GM18873 (cell line): ENCODE measurements around the gene UFSP1.

Experiments used
- ATAC-seq: cut with Tn5 transposase; IDR thresholded peaks from one replicate; pipeline ENCODE4 v1.9.1; 2021; ENCODE audit warnings: mild to moderate bottlenecking, moderate library complexity, moderate number of reproducible peaks; ENCODE audit not compliant: unreplicated experiment, low FRiP score

The UFSP1 gene

GRCh38 chr7:100896732-100897608 is 7.5 kb upstream of the UFSP1 start:
- ATAC-seq: no peak

GRCh38 chr7:100895956-100896731 is 6.6 kb upstream of the UFSP1 start:
- no peak for ATAC-seq

GRCh38 chr7:100895701-100895955 is 6.1 kb upstream of the UFSP1 start, which contains the start of gene ACHE:
Gene ACHE (minus strand): TSS chr7:100895888. CDS start chr7:100894232, 1,656 bp downstream.
- ATAC-seq: no peak

- ATAC-seq: no peak
These were observed 5.6 kb upstream of the UFSP1 start for GRCh38 chr7:100894860-100895700.

- no peak for ATAC-seq
These were observed 4.6 kb upstream of the UFSP1 start for GRCh38 chr7:100893910-100894721.

- no peak for ATAC-seq
These were observed 3.9 kb upstream of the UFSP1 start for GRCh38 chr7:100893318-100893895.

DNA sequence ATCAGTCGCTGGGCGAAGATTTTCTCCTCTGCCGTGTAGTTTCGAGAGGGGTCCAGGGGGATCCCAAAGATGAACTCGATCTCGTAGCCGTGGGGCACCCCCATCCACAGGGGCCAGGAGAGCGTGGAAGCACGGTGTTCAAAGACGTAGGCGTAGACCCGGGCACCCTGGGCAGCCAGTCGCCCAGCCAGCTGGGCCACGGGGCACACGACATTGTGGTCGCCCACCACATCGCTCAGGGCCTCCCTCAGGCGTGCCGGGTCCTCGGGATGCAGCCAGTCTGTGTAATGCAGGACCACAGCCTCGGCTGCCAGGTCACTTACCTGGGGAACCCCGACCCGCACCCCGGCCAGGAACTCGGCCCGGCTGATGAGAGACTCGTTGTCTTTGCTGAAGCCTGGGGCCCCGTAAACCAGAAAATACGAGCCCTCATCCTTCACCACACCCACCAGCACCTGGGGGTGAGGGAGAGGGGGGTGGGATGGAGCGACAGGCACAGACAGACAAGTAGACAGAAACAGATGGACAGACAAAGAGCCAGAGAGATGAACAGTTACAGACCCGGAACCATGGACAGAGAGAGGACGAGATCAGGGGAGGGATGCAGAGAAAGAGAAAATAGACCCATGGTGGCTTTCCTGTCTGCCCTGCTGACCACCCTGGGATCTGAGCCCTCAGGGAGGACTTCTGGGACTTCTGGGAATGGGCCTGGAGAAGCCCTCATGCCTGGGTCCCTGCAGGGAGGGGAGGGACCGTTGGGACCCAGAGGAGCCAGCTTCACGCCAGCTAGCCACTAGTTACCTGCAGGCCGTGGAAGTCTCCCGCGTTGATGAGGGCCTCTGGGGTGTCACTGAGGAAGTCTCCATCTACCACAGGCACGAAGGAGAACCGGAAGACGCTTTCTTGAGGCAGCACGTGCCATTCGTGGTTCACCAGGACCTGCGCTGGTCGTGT is 3.1 kb upstream of the UFSP1 start:
- no peak for ATAC-seq

DNA sequence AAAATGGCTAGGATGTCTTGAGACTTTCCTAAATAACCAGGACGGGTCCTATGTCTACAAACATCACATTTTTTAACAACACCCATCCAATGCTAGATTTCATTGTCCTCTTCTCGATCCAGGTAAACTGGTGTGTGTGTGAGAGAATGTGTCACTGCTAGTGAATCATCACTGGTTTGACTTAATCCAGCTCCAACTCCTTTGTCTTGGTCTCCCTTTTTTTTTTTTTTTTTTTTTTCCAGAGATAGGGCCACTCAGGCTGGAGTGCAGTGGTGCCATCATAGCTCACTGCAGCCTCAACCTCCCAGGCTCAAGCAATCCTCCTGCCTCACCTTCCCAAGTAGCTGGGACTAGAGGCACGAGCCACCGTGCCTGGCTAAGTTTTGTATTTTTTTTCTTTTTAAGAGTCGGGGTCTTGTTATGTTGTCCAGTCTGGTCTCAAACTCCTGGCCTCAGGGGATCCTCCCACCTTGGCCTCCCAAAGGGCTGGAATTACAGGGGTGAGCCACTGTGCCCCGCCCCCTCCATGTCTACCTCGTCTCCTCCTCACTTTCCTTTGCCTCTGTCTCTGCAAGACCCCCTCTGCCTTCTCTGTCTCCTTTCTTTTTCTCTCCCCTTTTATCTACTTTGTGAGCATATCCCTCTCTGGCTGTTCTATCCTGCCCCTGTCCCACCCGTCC is 2.2 kb upstream of the UFSP1 start:
- ATAC-seq: no peak

- no peak for ATAC-seq
These were observed 1.4 kb upstream of the UFSP1 start for GRCh38 chr7:100890653-100891567.

DNA sequence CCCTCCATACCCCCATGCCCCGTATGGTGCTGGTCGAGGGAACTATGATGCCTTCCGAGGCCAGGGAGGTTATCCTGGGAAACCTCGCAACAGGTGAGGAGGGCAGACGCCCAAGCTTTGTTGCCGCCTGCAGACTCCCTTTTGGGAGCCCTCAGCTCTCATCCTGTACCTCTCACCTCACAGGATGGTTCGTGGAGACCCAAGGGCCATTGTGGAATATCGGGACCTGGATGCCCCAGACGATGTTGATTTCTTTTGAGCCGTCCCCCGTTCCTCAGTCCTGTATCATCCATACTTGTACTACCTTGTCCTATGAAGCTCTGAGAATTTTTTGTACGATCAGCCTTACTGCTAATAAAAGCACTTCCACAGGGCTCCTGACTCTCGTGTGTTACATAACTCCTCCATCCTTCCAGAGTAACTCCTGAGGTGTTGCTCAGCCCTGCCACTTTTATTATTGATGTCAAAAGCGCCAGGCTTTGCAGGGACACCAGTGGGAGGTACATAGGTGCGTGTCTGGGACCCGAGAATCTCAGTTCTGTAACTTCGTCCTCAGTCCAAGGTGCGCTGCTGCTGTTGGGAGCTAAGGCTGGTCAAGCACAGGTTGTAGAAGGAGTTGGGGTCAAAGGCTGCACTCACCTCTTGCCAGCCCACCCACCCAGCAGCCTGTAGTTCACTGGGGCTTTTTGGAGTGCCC is 1.1 kb downstream of the UFSP1 start:
- ATAC-seq: no peak

DNA sequence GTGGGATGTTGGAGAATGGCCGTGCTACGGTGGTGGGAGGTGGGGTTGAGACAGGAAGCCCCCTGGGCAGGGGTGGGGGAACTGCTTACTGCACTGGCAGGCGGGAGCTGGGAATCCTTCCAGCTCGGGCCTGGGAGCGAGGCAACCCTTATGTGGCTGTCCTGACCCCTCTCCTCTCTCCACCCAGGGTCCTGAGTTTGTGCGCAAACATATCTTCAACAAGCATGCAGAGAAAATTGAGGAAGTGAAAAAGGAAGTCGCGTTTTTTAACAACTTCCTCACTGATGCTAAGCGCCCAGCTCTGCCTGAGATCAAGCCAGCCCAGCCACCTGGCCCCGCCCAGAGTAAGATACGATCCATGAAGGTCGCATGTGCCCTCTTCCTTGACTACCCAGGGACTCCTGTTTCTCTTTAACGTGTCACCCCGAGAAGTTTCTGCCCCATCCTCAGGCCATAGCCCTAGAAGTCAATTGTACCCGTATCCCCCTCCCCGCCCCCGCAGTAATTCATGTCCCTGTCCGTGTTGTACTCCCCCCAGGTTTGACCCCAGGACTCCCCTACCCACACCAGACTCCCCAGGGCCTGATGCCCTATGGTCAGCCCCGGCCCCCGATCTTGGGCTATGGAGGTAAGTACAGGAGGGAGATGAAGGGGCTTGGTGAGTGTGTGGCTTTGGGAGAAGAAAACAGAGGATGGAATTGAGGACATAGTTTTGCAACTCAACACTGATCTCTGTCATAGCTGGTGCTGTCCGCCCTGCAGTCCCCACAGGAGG is 1.8 kb downstream of the UFSP1 start:
- ATAC-seq: no peak

- ATAC-seq: no peak
These were observed 2.5 kb downstream of the UFSP1 start for GRCh38 chr7:100886936-100887515.

GRCh38 chr7:100886142-100886935 is 3.2 kb downstream of the UFSP1 start:
- ATAC-seq: no peak

DNA sequence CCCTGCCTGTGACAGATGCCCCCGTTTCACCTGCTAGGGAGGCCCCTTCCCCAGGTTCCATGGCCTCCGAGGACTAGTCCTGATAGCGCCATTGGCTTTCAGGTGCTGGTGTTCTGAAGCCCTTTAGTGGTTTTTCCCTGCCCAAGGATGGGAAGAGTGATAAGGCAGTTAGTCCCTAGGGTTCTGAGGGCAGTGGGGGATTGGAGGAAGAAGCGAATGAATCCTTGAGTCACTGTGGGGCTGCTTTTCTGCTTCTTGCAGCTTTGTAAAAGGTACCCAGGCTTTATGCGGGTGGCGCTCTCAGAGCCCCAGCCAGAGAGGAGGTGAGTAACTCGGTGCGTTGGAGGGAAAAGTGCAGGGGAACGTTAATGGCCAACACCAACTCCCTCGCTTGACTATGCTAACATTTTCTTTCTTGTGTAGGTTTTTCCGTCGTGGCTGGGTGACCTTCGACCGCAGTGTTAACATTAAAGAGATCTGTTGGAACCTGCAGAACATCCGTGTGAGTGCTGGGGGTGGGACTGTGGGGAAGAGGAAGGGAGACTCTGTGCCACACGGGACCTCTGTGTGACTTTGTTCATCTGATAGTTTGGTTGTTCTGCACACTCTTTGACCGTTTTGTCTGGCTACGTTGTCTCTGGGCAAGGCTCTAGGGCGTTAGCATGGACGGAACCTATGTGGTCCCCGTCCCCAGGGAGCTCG is 3.9 kb downstream of the UFSP1 start:
- no peak for ATAC-seq
